ENCODE data around the gene DGKA. TPM values are rescaled to one million over a fixed set of nuclear protein-coding genes. Genes with fewer than 3 reads are reported as not detected.
A peak's percentile ranks its signal among the peaks of the same experiment; 100 is the strongest.
"Not testable (repeated sequence)": the region's sequence is repeated elsewhere in the genome, so short reads cannot be mapped to it uniquely, and the experiment has no call there.

DGKA gene
- total RNA-seq, 2 donors from 2014 or later: 282 to 502 TPM

DNA sequence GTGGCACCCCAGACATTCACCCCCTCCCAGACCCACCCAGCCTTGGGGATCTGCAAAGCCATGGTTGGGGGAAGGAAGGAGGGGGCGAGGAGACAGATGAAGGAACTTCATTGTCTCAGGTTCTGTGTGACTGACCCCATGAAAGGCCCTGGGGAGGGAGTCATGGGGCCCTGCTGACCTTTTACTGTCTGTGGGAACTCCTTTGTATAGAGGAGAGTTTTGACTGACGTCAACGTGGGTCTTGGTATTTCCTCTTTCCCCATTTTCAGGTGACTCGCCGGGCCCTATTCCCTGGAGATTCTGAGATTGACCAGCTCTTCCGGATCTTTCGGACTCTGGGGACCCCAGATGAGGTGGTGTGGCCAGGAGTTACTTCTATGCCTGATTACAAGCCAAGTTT lies 39.8 kb downstream of the DGKA start:
- Mint-ChIP-seq H3K27me3 (no peaks in the 10 kb centered on the region), H3K9me3 (no peaks in the 10 kb centered on the region), H3K27ac (peak overlapping the region; percentile 15), H3K36me3 (ENCODE audit: low read depth) (peaks cover 8% of the 10 kb centered on the region), H3K4me3 (no peak overlapping the region), H3K4me1 (peaks cover 18% of the 10 kb centered on the region)
- ATAC-seq (replicated peaks): no peak

DNA sequence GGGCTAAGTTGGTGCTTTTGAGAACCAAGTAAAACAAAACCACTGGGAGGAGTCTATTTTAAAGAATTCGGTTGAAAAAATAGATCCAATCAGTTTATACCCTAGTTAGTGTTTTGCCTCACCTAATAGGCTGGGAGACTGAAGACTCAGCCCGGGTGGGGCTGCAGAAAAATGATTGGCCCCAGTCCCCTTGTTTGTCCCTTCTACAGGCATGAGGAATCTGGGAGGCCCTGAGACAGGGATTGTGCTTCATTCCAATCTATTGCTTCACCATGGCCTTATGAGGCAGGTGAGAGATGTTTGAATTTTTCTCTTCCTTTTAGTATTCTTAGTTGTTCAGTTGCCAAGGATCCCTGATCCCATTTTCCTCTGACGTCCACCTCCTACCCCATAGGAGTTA lies 41.1 kb downstream of the DGKA start:
- Mint-ChIP-seq H3K4me3 (no peak overlapping the region), H3K36me3 (ENCODE audit: low read depth) (peaks cover 9% of the 10 kb centered on the region), H3K27me3 (no peaks in the 10 kb centered on the region), H3K4me1 (peaks cover 17% of the 10 kb centered on the region), H3K9me3 (no peaks in the 10 kb centered on the region), H3K27ac (no peak overlapping the region)
- ATAC-seq (replicated peaks): no peak

DNA sequence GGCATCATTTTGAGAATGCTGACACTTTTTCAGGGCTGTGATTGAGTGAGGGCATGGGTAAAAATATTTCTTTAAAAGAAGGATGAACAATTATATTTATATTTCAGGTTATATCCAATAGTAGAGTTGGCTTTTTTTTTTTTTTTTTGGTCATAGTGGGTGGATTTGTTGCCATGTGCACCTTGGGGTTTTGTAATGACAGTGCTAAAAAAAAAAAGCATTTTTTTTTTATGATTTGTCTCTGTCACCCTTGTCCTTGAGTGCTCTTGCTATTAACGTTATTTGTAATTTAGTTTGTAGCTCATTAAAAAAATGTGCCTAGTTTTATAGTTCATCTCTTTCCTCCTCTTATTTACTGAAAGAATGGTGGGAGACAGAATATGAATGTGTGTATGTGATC lies 41.5 kb downstream of the DGKA start:
- Mint-ChIP-seq H3K4me3 (no peak overlapping the region), H3K27ac (no peak overlapping the region), H3K9me3 (no peaks in the 10 kb centered on the region), H3K4me1 (peaks cover 16% of the 10 kb centered on the region), H3K27me3 (no peaks in the 10 kb centered on the region), H3K36me3 (ENCODE audit: low read depth) (peaks cover 9% of the 10 kb centered on the region)
- no peak for ATAC-seq (replicated peaks)

DNA sequence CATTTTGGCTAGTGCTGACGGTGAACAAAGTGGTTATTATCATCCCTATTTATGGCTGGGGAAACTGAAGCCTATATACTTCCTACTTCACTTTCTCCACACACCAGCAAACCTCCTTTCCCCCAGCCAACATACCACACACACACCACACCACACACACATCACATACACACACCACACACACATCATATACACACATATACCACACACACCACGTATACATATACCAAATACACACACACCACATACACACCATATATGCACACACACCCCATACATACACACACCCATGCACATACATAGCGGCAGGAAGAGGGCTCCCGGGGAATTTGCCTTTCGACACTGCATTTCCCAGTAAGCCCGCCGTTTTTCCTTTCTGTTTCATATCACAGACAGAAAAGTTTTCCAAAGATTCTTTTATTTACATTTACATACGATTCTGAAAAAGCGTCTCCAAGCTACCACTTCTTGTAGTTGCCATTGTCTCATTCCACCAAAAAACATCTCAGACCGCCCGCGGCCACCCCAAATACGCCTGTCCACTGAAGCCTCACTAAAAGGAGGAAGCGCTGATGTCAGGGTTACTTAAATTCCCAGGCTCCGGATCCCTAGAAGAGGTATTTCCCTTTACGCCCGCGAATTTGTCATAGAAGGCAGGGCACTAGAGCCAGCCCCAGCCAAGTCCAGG lies 42.1 kb downstream of the DGKA start:
- Mint-ChIP-seq H3K27me3 (no peaks in the 10 kb centered on the region), H3K36me3 (ENCODE audit: low read depth) (peaks cover 15% of the 10 kb centered on the region), H3K9me3 (no peaks in the 10 kb centered on the region), H3K27ac (no peak overlapping the region), H3K4me3 (no peak overlapping the region), H3K4me1 (peaks cover 10% of the 10 kb centered on the region)
- ATAC-seq (replicated peaks): no peak

DNA sequence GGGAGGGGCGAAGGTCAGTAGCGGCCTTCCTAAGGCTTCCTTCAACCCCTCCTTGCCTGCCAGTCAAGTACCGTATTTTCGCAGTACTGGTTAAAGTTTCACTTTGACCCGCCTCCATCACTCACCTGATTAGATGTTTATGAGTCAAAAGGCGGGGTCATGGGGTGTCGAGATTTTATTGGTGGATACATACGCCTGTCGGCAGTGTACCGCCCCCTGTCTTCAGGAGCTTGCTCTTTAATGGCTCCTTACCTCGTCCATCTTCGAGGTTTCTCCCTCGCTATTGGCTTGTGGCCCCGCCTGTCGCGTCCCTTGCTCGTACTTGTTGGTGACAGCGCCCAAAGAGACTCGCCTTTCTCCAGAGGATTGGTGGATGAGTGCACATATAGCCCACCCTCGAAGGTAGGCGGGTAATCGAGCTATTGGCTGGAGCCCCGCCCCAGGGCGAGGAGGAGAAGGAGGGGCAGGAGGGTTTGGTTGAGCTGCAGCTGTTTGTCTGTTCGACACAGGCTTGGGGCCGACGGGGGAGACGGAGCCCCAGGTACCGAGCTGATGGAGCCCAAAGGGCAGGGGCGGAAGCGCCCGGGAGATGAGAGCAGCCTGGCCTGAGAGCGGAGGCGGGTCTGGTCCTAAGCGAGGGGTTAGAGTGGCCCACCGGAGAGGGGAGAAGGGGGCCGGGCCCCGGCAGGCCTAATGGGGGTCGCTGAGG lies 42.8 kb downstream of the DGKA start, which contains the start of gene RAB5B:
Gene RAB5B, plus strand, starts transcription at position 480 of the 709 bp plus-strand sequence. CDS start 12,883 bp downstream, outside the sequence.
- Mint-ChIP-seq H3K4me3 (no peak within 1 kb of the TSS), H3K9me3 (no peaks in the 10 kb centered on the region), H3K4me1 (peaks cover 7% of the 10 kb centered on the region), H3K27ac (no peak within 1 kb of the TSS), H3K27me3 (no peaks in the 10 kb centered on the region), H3K36me3 (ENCODE audit: low read depth) (peaks cover 22% of the 10 kb centered on the region)
- peak; percentile 91 for ATAC-seq (replicated peaks)

DNA sequence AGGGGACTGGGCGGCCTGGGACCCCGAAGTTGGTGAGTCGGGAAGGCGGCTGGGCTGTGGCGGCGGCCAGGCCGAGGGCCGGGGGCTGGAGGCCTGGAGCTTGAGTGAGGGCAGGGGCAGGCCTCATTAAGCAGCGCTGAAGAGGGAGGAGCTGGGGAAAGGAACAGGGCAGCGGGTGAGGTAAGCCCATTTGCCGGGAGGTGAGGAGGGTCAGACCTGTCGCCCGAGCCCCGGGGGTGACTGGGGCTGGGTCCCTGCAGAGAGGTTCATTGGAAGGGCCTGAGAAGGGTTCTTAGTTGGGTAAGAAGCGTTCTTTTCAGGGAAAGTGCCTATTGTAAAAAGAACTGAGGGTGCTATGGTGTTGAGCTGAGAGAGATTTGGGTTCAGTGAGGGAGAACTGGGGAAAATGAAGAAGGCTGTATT lies 43.4 kb downstream of the DGKA start:
- no peaks in the 10 kb centered on the region for H3K27me3 Mint-ChIP-seq
- H3K4me1 Mint-ChIP-seq: peaks cover 7% of the 10 kb centered on the region
- peaks cover 22% of the 10 kb centered on the region for H3K36me3 Mint-ChIP-seq (ENCODE audit: low read depth)
- H3K9me3 Mint-ChIP-seq: no peaks in the 10 kb centered on the region
- peak; percentile 31 for ATAC-seq (replicated peaks)
- H3K4me3 Mint-ChIP-seq: no peak overlapping the region
- H3K27ac Mint-ChIP-seq: no peak overlapping the region

DNA sequence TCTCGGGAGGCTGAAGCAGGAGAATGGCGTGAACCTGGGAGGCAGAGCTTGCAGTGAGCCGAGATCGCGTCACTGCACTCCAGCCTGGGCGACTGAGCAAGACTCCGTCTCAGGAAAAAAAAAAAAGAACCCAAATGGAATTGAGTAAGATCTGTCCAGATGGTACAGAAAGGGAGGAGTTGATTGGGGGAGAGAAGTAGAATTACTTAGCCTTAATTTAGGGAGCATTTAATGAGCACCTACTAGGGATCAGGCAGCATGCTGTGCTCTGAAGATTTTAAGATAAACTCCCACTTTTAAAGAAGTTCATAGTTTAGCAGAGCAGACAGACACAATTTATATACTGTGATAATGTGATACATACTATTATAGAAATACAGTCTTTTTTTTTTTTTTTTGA lies 47.4 kb downstream of the DGKA start:
- peaks cover 41% of the 10 kb centered on the region for H3K36me3 Mint-ChIP-seq (ENCODE audit: low read depth)
- H3K9me3 Mint-ChIP-seq: no peaks in the 10 kb centered on the region
- no peak overlapping the region for H3K27ac Mint-ChIP-seq
- no peak for ATAC-seq (replicated peaks)
- H3K4me3 Mint-ChIP-seq: no peak overlapping the region
- H3K27me3 Mint-ChIP-seq: no peaks in the 10 kb centered on the region
- H3K4me1 Mint-ChIP-seq: peaks cover 7% of the 10 kb centered on the region

DNA sequence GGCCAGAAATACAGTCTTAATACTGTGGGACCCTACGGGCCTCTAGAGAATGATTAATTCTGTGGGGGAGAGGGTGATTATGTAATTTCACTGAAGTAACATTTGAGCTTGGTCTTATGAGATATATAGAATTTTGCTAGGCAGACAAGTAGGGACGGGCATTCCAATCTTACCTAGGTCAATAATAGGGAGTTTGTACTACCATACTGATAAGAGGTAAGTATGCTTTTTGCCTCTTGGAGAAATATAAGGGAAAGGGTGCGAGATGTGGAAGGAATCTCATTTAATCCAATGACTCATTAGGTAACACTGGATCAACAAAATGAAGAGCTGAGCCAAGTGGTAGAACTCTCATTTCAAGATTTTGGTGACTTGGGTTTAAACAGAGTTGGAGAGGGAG lies 48.1 kb downstream of the DGKA start:
- Mint-ChIP-seq H3K4me3 (no peak overlapping the region), H3K27me3 (no peaks in the 10 kb centered on the region), H3K36me3 (ENCODE audit: low read depth) (peaks cover 48% of the 10 kb centered on the region), H3K9me3 (no peaks in the 10 kb centered on the region), H3K27ac (peak overlapping the region; percentile 5), H3K4me1 (peaks cover 7% of the 10 kb centered on the region)
- ATAC-seq (replicated peaks): no peak

DNA sequence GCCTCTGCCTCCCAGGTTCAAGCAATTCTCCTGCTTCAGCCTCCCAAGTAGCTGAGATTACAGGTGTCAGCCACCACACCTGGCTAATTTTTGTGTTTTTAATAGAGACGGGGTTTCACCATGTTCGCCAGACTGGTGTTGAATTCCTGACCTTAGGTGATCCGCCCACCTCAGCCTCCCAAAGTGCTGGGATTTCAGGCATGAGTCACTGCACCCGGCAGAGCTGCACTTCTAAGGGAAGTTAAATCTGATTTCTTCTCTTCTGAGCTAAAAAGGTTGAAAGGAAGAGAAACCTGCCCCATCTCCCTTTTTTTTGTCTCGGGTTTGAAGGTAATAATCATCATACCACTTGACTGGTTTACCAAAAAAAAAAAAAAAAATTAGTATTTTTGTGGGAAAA lies 50.9 kb downstream of the DGKA start:
- H3K27me3 Mint-ChIP-seq; H3K4me1 Mint-ChIP-seq; H3K4me3 Mint-ChIP-seq; H3K27ac Mint-ChIP-seq; H3K9me3 Mint-ChIP-seq; ATAC-seq (replicated peaks): not testable (repeated sequence)
- H3K36me3 Mint-ChIP-seq (ENCODE audit: low read depth): peaks cover 68% of the 10 kb centered on the region

DNA sequence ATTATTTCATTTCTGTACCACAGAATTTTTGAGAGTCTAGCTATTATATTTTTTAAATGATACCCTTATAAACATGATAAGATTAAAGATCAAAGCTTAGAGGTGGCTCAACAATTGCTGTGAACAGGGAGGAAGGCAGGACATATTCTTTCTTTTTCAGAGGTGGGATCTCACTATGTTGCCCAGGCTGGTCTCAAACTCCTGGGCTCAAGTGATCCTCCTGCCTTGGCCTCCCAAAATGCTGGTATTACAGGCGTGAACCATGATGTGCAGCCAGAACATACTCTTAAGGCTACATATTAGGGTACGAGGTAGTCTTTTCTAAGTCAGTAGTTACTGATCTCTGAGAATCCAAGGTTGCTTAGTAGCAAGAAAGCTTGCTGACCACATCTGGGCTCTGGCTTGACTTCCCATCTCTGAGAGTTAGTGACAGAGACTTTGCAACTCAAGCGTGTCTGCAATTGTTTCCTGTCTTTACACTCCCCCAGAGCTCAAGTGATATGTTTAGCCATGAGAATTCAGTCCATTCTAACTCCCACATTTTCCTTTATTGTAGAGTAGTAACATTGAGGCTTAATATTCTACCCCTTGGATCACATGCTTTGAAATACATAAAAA lies 51.5 kb downstream of the DGKA start:
- no peaks in the 10 kb centered on the region for H3K4me1 Mint-ChIP-seq
- H3K4me3 Mint-ChIP-seq: no peak overlapping the region
- no peaks in the 10 kb centered on the region for H3K27me3 Mint-ChIP-seq
- no peaks in the 10 kb centered on the region for H3K9me3 Mint-ChIP-seq
- no peak for ATAC-seq (replicated peaks)
- no peak overlapping the region for H3K27ac Mint-ChIP-seq
- peaks cover 71% of the 10 kb centered on the region for H3K36me3 Mint-ChIP-seq (ENCODE audit: low read depth)

DNA sequence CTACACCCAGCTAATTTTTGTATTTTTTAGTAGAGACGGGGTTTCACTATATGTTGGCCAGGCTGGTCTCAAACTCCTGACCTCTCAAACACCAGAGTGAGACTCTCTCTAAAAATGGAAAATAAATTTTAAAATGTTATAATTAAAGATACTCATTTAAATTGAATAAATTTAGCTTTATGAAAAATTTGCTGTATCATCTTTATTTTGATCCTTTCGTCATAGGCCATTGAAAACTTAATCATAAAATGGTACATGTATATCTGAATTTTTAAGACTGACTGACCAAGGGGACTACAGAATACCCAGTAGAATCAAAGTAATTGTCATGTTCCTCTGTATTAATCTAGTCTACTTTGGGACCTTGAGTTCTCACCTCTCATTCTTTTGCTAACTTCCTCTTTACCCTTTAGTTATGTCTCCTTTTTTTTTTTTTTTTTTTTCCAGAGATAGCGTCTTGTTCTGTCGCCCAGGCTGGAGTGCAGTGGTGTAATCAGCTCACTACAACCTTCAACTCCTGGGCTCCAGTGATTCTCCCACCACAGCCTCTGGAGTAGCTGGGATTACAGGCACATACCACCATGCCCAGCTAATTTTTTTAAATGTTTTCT lies 52.4 kb downstream of the DGKA start:
- Mint-ChIP-seq H3K27me3 (no peaks in the 10 kb centered on the region), H3K27ac (no peak overlapping the region), H3K4me1 (no peaks in the 10 kb centered on the region), H3K4me3 (no peak overlapping the region), H3K9me3 (no peaks in the 10 kb centered on the region), H3K36me3 (ENCODE audit: low read depth) (peaks cover 71% of the 10 kb centered on the region)
- no peak for ATAC-seq (replicated peaks)

DNA sequence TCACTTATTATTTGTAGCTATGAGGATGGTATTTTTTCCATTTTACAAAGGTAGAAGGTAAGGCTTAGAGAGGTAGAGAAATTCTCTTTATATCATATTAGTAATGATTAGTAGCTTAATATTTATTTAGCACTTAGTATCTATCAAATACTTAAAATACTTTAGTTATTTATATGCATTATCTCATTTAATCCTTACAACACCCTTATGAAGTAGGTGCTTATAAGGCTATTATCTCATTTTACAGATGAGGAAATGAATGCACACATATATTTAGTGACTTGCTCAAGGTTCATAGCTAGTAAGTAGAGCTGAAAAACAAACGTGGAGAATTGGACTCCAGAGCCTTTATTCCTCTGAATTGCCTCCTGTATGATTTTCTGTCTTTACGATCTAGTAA lies 53.9 kb downstream of the DGKA start:
- Mint-ChIP-seq H3K27me3 (no peaks in the 10 kb centered on the region), H3K4me3 (no peak overlapping the region), H3K4me1 (no peaks in the 10 kb centered on the region), H3K9me3 (no peaks in the 10 kb centered on the region), H3K27ac (no peak overlapping the region), H3K36me3 (ENCODE audit: low read depth) (peaks cover 83% of the 10 kb centered on the region)
- ATAC-seq (replicated peaks): no peak

DNA sequence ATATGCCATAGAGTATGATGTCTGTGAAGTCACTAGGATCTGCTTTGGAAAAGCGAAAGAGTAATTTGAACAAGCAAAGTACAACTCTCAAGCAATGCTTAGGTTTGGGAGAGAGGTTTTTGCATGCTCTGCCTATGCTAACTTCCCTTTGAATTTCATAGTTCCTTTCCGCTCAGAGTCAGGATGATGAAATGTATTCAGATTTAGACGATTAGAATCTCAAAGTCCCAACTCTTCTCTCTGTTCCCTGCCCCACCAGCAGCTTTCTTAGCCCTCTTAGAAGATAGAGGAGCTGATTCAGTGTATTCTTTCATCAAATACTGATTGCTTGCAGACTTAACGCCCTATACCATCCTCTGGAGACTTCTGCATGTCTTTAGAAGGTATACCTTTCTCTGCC lies 54.4 kb downstream of the DGKA start:
- Mint-ChIP-seq H3K4me1 (no peaks in the 10 kb centered on the region), H3K36me3 (ENCODE audit: low read depth) (peaks cover 83% of the 10 kb centered on the region), H3K4me3 (no peak overlapping the region), H3K9me3 (no peaks in the 10 kb centered on the region), H3K27me3 (no peaks in the 10 kb centered on the region), H3K27ac (no peak overlapping the region)
- no peak for ATAC-seq (replicated peaks)

DNA sequence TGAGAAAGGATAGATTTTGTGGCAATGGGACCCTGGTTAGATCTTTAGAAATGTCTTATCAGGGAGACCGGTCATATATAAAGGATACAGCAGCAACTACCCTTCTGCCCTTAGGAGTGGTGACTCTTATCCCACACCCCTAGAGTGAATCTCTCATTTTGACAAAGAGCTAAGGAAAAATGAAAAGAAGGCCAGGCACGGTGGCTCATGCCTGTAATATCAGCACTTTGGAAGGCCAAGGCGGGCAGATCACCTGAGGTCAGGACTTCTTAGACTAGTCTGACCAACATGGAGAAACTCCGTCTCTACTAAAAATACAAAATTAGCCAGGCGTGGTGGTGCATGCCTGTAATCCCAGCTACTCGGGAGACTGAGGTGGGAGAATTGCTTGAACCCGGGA lies 55.0 kb downstream of the DGKA start:
- not testable (repeated sequence) for ATAC-seq (replicated peaks); H3K9me3 Mint-ChIP-seq; H3K4me3 Mint-ChIP-seq; H3K4me1 Mint-ChIP-seq; H3K27me3 Mint-ChIP-seq; H3K27ac Mint-ChIP-seq
- peaks cover 83% of the 10 kb centered on the region for H3K36me3 Mint-ChIP-seq (ENCODE audit: low read depth)

DNA sequence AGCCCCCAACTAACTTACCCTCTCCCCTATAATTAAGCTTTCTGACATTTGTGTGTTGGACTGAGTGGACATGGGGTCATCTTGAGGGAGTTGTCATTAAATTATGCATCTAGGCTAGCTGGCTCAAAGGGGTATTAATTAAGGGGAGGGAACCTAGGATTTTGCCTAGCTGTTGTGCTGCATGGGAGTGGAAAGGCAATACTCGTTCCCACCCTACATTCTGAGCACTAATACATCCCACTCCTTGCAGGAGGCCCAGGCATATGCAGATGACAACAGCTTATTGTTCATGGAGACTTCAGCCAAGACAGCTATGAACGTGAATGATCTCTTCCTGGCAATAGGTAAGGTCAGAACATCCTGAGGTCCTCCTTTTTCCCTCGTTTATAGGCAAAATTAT lies 60.1 kb downstream of the DGKA start:
- H3K36me3 Mint-ChIP-seq (ENCODE audit: low read depth): peaks cover 97% of the 10 kb centered on the region
- no peaks in the 10 kb centered on the region for H3K27me3 Mint-ChIP-seq
- no peak overlapping the region for H3K4me3 Mint-ChIP-seq
- H3K27ac Mint-ChIP-seq: no peak overlapping the region
- H3K4me1 Mint-ChIP-seq: peaks cover under 1% of the 10 kb centered on the region
- ATAC-seq (replicated peaks): no peak
- no peaks in the 10 kb centered on the region for H3K9me3 Mint-ChIP-seq

Measured in activated T-helper 17 cell treated with anti-CD3 and anti-CD28 coated beads, Interleukin-2, amount 50 U/mL, for 72 hours (primary cell).